Bone marrow (tissue), 2 donors: Measurements from ENCODE around the gene KRT86.
"Not testable (repeated sequence)": the region's sequence is repeated elsewhere in the genome, so short reads cannot be mapped to it uniquely, and the experiment has no call there.

Source experiments
- DNase-seq, 2 donors: peaks; one replicate each; lab custom pipeline; 2025; lab: John Stamatoyannopoulos, UW

The KRT86 gene

GRCh38 chr12:52291267-52291935 is 17.0 kb downstream of the KRT86 start, which contains the start of gene KRT81:
Gene KRT81 (minus strand): TSS chr12:52291534. CDS start chr12:52291465, 69 bp downstream.
- no peak for DNase-seq

GRCh38 chr12:52293926-52294325 is 19.5 kb downstream of the KRT86 start:
- no peak for DNase-seq

- DNase-seq, result no peak
These were observed 20.4 kb downstream of the KRT86 start for GRCh38 chr12:52294803-52295202.

- no peak for DNase-seq
These were observed 21.2 kb downstream of the KRT86 start for GRCh38 chr12:52295663-52296062.

- DNase-seq, result no peak
These were observed 22.2 kb downstream of the KRT86 start for GRCh38 chr12:52296572-52297215.

GRCh38 chr12:52298677-52299190 is 24.3 kb downstream of the KRT86 start:
- no peak for DNase-seq

GRCh38 chr12:52300796-52301691 is 26.6 kb downstream of the KRT86 start:
- DNase-seq, result no peak

- DNase-seq, result not testable (repeated sequence)
These were observed 27.3 kb downstream of the KRT86 start for GRCh38 chr12:52301721-52302120.

GRCh38 chr12:52302242-52302914 is 27.9 kb downstream of the KRT86 start:
- not testable (repeated sequence) for DNase-seq

GRCh38 chr12:52304941-52305411 is 30.5 kb downstream of the KRT86 start:
- not testable (repeated sequence) for DNase-seq

GRCh38 chr12:52305921-52306705 is 31.7 kb downstream of the KRT86 start:
- DNase-seq, result no peak

- DNase-seq, result no peak
These were observed 32.3 kb downstream of the KRT86 start for GRCh38 chr12:52306731-52307130.

GRCh38 chr12:52307836-52308805 is 33.7 kb downstream of the KRT86 start:
- DNase-seq, result peak in 1 of 2 donors; percentile 11

GRCh38 chr12:52308806-52309425 is 34.5 kb downstream of the KRT86 start:
- no peak for DNase-seq

- no peak for DNase-seq
These were observed 36.3 kb downstream of the KRT86 start for GRCh38 chr12:52310622-52311284.

- DNase-seq, result no peak
These were observed 36.8 kb downstream of the KRT86 start for GRCh38 chr12:52311285-52311648.

- no peak for DNase-seq
These were observed 37.6 kb downstream of the KRT86 start for GRCh38 chr12:52312086-52312485.

- no peak for DNase-seq
These were observed 39.0 kb downstream of the KRT86 start for GRCh38 chr12:52313461-52313860.

- no peak for DNase-seq
These were observed 39.5 kb downstream of the KRT86 start for GRCh38 chr12:52313926-52314325.
